Prostate gland (tissue), 2 donors: Measurements from ENCODE around the gene FCN1.

ENCODE experiments used
- CTCF ChIP-seq, 4 experiments: fragments of 200-600 bp in 2 of 4; fragments of 450-650 bp in 2 of 4; sonication (generic) in 2 of 4; IDR thresholded peaks; 1 replicate in 3 of 4; 2 replicates in 1 of 4; pipeline ENCODE4 v1.5.1; 2016 to 2019; ENCODE audit warnings: antibody characterized with exemption in 4 of 4, mild to moderate bottlenecking in 2 of 4, moderate library complexity in 2 of 4
- POLR2A ChIP-seq: fragments of 450-650 bp; IDR thresholded peaks from one replicate; pipeline ENCODE4 v1.6.1; 2016; ENCODE audit warnings: antibody characterized with exemption, mild to moderate bottlenecking
- POLR2AphosphoS5 ChIP-seq: sonication (generic); formaldehyde crosslinking; IDR thresholded peaks from one replicate; pipeline ENCODE4 v1.6.1; 2017; ENCODE audit warnings: antibody characterized with exemption

- TF ChIP-seq CTCF (IDR thresholded peaks at IDR 0.05) = no peak
- TF ChIP-seq POLR2A = no peak
- no peak for TF ChIP-seq POLR2AphosphoS5
Measured at GRCh38 chr9:134894136-134894860, 23.4 kb downstream of the FCN1 start.
